Activated gamma-delta T cell (primary cell): ENCODE measurements around the gene PRR5.
A peak's percentile ranks its signal among the peaks of the same experiment; 100 is the strongest.
"Not testable (repeated sequence)": the region's sequence is repeated elsewhere in the genome, so short reads cannot be mapped to it uniquely, and the experiment has no call there.

Experiments
- DNase-seq: peaks from one replicate; lab custom pipeline; 2025; lab: John Stamatoyannopoulos, UW
- total RNA-seq, 2 donors: gene quantifications; one replicate each; lab custom pipeline; 2026; lab: John Stamatoyannopoulos, UW

PRR5 gene, protein sequence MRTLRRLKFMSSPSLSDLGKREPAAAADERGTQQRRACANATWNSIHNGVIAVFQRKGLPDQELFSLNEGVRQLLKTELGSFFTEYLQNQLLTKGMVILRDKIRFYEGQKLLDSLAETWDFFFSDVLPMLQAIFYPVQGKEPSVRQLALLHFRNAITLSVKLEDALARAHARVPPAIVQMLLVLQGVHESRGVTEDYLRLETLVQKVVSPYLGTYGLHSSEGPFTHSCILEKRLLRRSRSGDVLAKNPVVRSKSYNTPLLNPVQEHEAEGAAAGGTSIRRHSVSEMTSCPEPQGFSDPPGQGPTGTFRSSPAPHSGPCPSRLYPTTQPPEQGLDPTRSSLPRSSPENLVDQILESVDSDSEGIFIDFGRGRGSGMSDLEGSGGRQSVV
- total RNA-seq = 10.5 to 13.8 reads per million in 2 donors

DNA sequence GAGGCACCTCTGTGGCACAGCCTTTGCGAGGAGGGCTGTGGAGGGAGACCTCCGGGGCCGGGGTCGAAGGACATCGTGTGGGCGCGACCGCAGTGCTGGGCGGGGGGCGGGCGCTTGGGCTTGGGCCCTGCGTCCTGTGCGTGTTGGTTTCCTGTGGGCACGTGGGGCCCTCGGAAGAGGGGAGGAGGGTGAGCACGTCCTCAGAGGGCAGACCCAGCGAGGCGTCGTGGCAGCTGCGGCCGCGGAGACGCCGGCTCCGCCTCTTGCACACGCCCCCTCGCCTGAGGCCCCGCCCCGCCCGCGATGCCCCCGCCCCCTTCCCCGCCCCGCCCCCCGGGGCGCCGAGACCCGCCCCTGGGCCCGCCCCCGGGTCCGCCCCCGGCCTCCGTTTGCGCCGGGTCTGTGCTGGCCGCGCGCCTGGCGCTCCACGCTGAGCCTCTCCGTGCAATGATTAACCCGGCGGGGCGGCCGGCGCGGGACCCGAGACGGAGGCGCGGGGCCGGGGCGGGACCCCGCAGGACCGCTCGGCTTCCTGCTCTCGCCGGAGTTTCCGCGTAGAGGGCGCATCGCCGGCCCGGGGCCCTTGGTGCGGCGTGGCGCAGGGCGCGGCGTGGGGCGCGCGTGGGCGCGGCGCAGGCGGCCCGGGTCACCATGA lies at the start of gene PRR5:
Gene PRR5, plus strand, starts transcription at position 381 of the 655 bp plus-strand sequence. Its CDS starts 271 bp downstream, at position 652.
- DNase-seq = peak; percentile 73

DNA sequence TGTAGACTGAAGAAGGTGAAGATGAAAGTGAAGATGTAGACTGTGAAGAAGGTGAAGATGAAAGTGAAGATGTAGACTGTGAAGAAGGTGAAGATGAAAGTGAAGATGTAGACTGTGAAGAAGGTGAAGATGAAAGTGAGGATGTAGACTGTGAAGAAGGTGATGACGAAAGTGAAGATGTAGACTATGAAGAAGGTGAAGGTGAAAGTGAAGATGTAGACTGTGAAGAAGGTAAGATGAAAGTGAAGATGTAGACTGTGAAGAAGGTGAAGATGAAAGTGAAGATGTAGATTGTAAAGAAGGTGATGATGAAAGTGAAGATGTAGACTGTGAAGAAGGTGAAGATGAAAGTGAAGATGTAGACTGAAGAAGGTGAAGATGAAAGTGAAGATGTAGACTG lies 49.1 kb upstream of the PRR5 start:
- not testable (repeated sequence) for DNase-seq

DNA sequence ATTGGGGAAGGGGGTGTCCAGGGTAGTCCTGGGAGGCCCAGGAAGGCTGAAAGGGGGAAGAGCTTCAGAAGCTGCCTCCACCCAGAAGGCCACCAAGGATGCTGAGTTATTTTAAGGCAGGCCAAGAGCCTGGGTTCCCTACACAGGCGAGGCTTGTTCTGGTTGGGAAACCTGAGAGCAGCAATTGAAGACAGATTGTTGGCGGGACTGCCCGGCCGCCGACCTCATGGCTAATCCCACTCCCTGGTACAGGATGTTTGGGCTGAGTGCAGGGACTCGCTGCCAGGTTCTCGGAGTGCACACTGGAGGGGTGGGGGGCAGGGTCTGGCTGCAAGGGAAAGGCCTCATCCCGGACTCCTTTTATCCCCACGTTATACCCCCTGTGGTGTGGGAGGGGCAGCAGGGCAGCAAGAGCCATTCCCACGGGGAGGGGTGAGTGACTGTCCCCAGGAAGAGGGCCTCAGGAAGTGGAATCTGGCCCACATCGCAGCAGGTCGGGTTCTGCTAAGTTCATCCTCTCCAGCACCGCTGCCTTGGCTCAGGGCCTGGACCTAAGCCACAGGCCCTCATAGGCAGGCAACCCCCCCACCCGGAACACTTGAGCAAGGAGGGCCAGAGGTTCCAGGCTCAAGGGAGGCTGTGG lies 43.6 kb upstream of the PRR5 start:
- DNase-seq = no peak

DNA sequence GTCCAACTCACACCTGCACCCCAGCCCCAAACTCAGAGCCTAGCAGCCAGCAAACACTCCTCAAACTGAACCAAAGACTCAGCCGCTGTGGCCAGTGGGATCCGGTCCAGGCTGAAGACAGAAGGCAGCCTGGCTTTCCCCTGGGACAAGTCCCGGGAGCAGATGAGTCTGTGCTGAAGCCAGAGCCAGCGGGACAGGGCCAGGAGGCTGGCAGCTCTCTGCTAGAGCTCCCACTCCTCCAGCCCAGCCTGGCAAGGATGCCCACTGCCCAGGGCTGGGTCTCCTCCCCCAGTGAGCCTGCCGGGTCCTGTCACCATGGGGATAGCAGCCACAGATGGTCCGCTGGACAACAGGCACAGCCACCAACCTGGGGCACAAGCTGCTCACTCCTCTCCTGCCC lies 42.9 kb upstream of the PRR5 start:
- no peak for DNase-seq

DNA sequence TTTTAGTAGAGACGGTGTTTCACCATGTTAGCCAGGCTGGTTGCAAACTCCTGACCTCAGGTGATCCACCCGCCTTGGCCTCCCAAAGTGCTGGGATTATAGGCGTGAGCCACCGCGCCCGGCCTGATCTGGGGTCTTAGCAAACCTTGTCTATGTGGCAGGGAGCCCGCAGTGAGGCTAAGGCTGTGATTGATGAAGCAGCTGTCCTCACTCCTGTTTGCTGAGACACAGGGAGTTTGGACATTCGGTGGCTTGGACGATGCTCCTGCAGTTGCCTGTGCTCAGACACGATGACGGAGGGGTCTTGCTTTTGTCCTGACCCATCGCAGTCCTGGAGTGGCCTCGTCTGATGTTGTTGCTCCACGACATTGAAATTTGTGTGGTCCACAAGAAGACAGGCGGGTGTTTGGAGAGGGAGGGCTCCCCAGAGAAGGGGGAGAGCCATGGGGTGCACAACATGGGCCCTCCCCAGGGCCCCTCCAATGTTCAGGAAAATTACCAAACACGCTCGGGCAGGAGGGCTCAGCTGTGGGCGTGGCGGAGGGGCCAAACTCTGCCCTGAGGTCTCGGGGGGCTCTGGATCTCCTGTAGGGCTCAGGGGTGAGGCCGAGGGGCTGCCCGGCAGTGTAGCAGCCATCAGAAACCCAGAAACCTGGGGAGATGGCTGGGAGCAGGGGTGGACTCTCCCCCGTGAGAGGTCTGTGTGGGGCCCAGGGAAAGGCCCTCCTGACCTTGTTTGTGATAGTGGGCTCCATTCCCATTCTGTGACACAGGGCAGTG lies 41.8 kb upstream of the PRR5 start:
- no peak for DNase-seq

DNA sequence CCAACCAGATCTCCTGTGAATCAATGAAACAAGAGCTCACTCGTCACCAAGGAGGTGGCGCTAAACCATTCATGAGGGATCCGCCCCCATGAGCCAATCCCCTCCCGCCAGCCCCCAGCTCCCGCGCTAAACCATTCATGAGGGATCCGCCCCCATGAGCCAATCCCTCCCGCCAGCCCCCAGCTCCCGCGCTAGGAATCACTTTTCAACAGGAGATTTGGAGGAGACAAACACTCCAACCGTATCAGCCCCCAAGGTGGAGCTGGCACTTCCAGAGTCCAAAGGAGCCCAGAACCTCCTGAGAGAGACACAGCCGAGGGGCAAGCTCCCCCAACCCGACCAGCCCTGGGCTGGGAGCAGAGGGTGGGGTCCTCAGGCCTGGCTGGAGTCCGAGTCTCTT lies 40.9 kb upstream of the PRR5 start:
- no peak for DNase-seq

DNA sequence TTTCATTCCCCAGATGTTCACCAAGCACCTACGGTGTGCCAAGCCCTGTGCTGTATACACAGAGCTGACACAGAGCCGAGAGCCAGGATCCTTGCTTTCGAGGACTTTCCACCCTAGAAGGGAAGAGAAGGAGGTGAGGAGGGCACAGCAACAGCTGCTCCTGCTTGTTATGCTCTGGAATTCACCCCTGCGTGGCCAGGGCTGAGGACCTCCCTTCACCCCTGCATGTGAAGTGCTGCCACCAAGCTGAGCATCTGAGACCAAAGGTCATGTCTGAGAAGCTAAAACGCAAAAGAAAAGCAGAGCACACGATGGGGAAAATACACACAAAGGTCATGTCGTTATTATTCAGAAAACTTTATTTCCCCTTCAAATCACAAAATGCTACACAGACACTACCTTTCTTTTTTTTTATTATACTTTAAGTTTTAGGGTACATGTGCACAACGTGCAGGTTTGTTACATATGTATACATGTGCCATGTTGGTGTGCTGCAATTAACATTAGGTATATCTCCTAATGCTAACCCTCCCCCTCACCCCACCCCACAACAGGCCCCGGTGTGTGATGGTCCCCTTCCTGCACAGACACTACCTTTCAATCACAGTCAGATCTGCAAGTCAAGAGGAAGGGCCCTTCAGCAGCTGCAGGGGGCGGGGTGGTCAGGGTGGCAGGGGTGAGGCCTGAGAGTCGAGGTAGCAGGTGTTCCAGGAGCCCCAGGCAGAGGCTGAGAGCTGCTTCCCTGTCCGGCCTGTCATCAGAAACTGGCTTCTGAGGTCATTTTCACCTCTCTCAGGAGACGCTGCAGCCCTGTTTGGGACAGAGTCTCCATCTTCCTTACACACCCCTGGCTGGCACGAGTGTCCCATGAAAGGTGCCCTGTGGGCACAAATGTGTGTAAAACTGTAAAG lies 40.1 kb upstream of the PRR5 start:
- DNase-seq = no peak

DNA sequence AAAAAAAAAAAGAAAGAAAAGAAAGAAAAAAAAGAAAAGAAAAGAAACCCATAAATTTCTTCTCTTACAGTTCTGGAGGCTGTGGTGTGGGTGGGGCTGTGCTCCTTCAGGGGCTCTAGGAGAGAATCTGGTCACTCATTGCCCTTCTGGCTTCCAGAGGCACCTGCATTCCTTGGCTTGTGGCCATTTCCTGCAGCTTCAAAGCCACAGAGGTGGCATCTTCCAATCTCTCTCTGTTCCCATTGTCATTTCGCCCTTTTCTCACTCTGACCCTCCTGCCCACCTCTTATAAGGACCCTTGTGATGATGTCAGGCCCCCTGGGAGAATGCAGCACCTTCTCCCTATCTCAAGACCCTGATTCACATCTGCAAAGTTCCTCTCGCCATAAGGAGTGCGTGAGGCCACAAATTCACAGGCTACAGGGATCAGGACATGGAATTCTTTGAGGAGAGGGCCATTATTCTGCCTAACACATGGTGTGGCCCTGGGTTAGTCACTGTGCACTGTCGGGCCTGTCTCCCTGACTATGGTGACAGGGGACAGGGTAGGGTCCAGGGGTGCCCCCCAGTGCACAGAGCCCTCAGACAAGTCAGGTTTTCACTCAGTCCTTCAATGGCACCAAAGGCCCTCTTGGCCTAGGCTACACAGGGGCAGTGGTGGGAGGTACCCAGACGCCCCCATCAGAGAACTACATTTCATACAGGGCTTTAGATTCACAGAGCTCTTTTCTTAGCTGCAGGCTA lies 38.6 kb upstream of the PRR5 start:
- no peak for DNase-seq

DNA sequence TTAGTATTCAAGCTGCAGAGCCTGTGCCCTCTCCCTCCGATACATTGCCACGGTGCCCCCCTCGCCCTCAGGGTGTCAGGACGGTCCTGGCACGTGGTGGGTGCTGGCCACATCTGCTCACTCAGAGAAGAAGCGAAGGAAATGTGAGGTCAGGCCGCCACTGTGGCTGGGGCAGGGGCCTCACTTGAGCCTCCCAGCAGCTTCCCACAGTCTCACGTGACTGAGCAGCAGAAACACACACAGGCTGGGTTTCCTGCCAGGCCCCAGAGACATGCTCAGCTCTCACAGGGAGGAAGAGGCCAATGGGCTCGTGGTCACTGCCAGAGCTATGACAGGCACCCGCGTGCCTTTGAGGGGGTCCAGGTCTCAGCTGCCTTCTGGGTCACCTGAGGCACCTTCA lies 37.9 kb upstream of the PRR5 start:
- peak; percentile 48 for DNase-seq

DNA sequence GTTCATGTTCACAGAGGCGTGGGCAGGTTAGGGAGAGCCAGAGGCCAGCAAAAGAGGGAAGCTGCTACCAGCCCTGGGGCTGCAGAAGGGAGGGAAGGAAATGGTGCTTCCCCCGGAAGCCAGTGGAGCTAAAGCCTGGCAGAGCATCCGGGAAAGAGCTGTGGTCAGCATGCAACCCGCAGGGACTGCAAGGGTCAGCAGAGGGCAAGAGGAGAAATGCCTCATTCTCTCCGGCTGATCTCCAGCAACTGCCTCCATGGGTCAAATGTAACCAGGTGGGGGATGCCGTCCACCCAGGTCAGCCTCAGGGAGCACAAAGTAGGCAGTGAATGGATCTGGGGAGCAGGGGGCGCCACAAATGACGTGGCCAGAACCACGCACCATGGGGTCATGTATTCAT lies 36.9 kb upstream of the PRR5 start:
- DNase-seq = no peak

DNA sequence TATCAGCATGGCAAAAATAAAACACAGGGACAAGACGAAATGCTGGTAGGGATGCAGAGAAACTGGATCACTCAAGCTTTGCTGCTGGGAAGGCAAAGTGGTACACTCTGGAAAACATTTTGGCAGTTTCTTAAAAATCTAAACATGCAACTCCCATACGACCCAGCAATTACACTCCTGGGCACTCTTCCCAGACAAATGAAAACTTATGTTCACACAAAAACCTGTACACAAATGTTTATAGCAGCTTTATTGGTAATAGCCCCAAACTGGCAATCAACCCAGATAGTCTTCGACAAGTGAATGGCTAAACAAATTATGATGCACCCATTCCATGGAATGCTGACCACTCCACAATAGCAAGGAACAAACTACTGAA lies 35.8 kb upstream of the PRR5 start:
- no peak for DNase-seq

DNA sequence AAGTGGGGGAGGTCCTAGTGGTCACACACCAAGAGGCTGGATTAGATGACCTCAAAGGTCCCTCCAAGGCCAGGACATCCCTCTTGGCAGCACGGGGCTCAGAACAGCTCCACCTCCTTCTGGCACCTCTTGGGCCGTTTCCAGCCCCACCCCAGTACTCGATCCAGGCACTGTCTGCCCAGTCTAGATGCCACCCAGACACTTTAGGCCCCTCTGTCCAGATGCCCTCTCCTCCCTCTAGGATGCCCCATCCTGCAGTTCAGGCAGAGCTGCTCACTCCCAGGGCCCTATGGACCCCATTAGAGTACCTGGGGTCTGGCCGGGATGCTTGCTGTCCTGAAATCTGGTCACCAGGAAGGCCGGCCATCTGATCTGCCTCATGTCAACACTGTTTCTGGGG lies 34.7 kb upstream of the PRR5 start:
- DNase-seq = no peak

DNA sequence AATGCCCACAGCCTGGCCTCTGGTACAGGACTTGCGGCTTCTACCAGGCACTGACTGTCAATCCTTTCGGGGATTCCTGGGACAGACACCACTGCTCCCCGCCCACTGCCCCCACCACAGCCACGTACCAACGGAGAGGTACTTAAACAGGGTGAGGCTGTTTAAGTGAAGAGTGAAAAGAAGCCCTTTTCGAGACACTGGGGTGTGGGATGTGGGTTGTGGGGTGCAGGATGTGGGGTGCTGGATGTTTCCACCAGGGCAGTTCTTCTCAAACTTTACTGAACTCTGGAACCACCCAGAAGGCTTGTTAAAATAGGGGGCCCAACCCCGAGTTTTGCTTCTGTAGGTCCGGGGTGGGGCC lies 34.2 kb upstream of the PRR5 start:
- DNase-seq = peak; percentile 70

DNA sequence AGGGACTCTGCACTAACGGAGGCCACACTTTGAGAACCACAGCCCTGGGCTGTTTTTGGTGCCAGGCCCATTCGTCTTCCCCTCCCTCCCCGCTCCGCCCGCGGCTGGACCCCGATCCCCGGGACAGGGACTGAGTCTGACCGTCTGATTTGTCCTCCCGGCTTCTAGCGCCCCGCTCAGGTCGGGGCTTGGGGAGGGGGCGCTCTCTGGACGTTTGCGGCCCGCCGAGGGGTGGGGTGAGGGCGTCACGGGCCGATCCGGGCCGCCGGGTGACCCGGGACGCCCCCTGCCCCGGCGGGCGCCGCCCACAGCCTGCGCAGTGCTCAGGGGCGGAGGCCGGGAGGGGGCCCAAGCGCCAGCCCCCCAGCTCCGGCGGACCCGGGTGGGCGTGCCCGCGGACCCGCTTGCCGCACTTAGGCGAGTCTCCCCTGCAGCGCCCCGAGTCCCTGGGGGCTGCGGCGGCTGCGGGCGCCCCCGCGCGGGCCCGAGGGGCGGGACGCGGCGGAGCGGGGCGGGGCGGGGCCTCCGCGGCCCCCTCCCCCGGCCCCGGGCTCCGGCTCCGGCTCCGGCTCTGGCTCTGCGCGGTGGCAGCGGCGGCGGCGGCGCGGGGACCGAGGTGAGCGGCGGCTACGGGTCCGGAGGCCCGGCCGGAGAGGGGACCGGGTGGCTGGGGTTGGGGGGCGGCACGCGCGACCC lies 33.7 kb upstream of the PRR5 start:
- DNase-seq = peak; percentile 68

DNA sequence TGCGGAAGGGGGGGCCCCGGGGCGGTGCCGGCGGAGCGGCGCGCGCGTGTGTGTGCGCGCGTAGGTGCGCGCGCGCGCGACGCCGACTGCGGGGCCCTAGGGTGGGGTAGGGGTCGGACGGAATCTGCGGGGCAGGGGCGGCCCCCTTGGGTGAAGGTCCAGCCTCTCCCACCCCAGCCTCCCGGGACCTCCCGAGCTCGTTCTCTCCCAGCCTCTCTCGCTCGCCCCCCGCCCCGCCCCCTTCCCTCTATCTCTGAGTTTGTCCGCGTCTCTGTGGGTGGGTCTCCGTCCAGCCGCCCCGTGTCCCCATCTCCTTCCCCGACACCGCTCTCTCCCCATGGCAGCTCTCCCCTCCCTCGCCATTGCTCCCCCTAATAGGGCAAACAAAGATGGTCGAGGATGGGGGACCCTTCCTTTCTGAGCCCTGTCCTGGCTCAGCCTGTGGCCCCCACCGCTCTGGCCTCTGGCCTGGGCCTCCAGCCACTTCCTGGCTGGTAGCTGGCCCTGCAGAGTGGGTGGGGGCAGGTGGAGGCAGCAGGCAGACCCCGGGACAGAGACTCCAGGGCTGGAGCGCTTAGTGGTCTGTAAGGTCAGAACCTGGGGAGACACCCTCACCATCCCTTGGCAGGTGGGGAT lies 33.0 kb upstream of the PRR5 start:
- no peak for DNase-seq

DNA sequence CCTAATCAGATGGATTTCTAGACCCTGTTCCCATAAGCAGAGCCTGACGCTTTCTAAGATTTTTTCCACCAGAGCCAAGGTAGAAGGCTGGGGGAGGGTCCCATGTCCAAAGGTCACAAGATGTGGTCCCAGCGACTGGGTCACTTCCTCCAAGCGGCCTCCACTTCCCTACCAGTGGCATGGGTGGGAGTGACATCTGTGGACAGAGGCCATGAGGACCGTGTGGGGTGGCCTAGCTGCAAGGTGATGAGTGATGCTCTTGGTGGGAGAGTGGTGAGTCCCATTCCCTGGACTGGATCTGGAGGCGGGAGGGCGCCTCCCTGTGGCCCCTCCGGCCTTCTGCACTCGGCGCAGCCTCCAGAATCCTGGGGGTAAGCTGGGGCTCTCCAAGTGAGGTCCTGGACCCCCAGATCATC lies 32.4 kb upstream of the PRR5 start:
- no peak for DNase-seq

DNA sequence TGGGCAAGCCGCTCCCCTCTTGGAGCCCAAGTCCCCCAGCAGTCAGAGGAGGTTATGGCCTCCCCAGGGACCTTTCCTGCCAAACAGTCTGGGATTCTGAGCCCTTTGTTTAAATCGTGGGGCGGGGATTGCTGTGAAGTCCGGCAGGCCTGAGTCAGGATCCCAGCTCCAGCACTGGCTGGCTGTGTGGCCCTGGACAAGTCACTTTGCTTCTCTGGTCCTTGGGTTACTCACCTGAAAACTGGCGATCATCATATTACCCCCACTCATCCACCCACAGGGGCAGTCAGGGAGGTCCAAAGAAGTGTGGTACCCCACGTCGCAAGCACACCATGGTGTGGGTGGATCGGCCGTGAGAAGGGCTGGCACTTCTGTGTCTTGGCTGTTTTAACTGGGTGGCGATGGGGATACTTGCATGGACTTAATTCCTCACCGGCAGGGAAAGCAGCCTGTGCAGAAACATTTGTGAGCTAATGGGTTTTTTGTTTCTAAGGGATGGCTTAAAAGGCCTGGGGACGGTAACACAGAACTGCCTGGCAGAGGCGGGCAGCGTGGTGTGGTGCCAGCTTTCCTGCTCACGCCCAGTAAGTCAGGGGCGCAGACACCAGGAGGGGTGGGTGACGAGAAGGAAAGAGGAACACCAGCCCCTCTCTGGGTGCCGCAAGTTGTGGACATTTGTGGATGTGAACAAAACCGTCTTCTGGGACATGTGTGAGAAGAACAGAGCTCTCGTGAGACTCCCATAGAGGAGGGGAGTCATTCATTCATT lies 31.6 kb upstream of the PRR5 start:
- no peak for DNase-seq

DNA sequence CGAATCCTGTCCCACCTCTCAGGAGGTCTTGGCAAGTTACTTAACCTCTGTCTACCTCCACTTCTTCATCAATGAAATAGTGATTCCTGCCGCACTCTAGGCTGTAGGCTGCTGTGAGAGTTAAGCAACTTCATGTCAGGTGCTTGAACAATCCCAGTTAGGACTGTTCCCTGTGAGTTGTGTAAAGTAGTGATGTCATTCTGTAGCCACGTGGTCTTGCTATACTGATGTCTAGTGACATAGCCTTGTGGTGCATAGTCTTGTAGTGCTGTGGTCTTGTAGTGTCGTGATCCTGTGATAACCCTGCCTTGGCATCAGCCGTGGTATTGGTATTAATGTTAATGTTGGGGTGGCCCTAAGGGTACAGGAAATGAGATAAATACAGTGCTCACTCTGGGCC lies 30.3 kb upstream of the PRR5 start:
- DNase-seq = no peak

DNA sequence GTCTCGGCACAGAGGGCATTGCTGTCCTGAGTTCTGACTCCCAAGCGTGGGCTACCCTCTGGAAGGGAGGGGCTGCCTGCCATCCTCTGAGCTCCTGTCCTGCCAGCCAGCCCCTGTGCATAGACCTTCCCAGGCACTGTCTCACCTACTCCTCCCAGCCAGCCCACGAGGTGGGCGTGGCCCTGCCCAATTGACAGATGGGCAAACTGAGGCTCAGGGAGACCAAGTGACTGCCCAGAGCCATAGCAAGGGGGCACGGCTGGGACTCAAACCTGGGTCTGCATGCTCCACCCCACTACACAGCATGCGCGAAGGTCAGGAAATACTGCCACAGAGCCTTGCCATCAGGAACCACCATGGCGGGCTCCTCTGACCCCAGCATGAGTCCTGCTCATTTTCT lies 29.4 kb upstream of the PRR5 start:
- no peak for DNase-seq
